GM12878 (cell line): ENCODE data around the gene SOX6. TPM values are rescaled to one million over a fixed set of nuclear protein-coding genes. Genes with fewer than 3 reads are reported as not detected.

ENCODE experiments used
- CHD2 ChIP-seq: IDR thresholded peaks from 2 replicates; pipeline ENCODE4 v1.6.1; 2011; ENCODE audit warnings: low read depth, low read length, improper control_type of control experiment, borderline replicate concordance
- CREM ChIP-seq: IDR thresholded peaks from 2 replicates; pipeline ENCODE4 v1.6.1; 2014; ENCODE audit warnings: antibody characterized with exemption, low read depth
- E2F4 ChIP-seq: IDR thresholded peaks from 2 replicates; pipeline ENCODE4 v1.6.1; 2012; ENCODE audit warnings: low read depth, low read length, improper control_type of control experiment
- GATAD2B ChIP-seq: fragments of 450-650 bp; conservative IDR thresholded peaks from 2 replicates; pipeline ENCODE4 v1.6.1; 2017; ENCODE audit warnings: low read depth, mild to moderate bottlenecking, moderate library complexity
- IRF5 ChIP-seq: fragments of 450-650 bp; IDR thresholded peaks from 2 replicates; pipeline ENCODE4 v1.6.1; 2017; ENCODE audit warnings: borderline replicate concordance
- NKRF ChIP-seq: fragments of 450-650 bp; conservative IDR thresholded peaks from 2 replicates; pipeline ENCODE4 v1.6.1; 2017; ENCODE audit warnings: mild to moderate bottlenecking, moderate library complexity
- PAX8 ChIP-seq: fragments of 450-650 bp; IDR thresholded peaks from 2 replicates; pipeline ENCODE4 v1.6.1; 2017; ENCODE audit warnings: mild to moderate bottlenecking, moderate library complexity
- PKNOX1 ChIP-seq: fragments of 450-650 bp; IDR thresholded peaks from 2 replicates; pipeline ENCODE4 v1.6.1; 2016; ENCODE audit warnings: mild to moderate bottlenecking
- RB1 ChIP-seq: fragments of 450-650 bp; formaldehyde crosslinking; IDR thresholded peaks from 2 replicates; pipeline ENCODE4 v1.6.1; 2017; ENCODE audit warnings: mild to moderate bottlenecking, borderline replicate concordance
- SIN3A ChIP-seq: IDR thresholded peaks from 2 replicates; pipeline ENCODE4 v1.6.1; 2012; ENCODE audit warnings: low read depth, low read length, improper control_type of control experiment
- SMAD5 ChIP-seq: IDR thresholded peaks from 2 replicates; pipeline ENCODE4 v1.6.1; 2016; ENCODE audit warnings: antibody characterized with exemption, low read depth
- ZSCAN29 ChIP-seq: fragments of 450-650 bp; IDR thresholded peaks from 2 replicates; pipeline ENCODE4 v1.6.1; 2017; ENCODE audit warnings: mild to moderate bottlenecking, moderate library complexity
- polyA plus RNA-seq, 11 experiments: library from polyadenylated mRNA; depleted of rRNA in 4 of 11; unstranded in 6 of 11; stranded (reverse) in 5 of 11; fragments of >200 nt; fragmentation: Nextera tagmentation in 4 of 11; fragmentation: Illumina TruSeq in 1 of 11; extraction: Ambion mirVana in 4 of 11; extraction: Trizol in 1 of 11; gene quantifications; 1 replicate in 1 of 11; 2 replicates in 10 of 11; pipeline versions ENCODE4 v1.2.1 to v1.2.3, GENCODE V29; 2011 to 2016; ENCODE audit warnings: inconsistent platforms in 2 of 11, missing spikeins in 2 of 11, low read depth in 1 of 11
- total RNA-seq, 4 experiments: library from RNA; depleted of rRNA in 3 of 4; stranded (reverse); fragments of >200 nt in 3 of 4; fragmentation: Illumina TruSeq in 1 of 4; extraction: Trizol in 1 of 4; gene quantifications; 2 replicates each; pipeline versions ENCODE4 v1.2.1 to v1.2.3, GENCODE V29; 2013 to 2021

The SOX6 gene
- total and polyA plus RNA-seq, 10 of the 15 experiments (the other 5 are each of a cell fraction or from before 2014, with no cell fraction given) = 0.03 to 0.71 (median 0.29) TPM; not detected in 4

GRCh38 chr11:15972838-15973237, 383.5 kb downstream of the SOX6 start (continued):
- TF ChIP-seq E2F4 = no peak
- TF ChIP-seq PKNOX1 = no peak
- TF ChIP-seq GATAD2B = no peak
- TF ChIP-seq PAX8 = no peak
- TF ChIP-seq CREM = no peak
- TF ChIP-seq IRF5 = no peak
- TF ChIP-seq RB1 = no peak
- TF ChIP-seq SIN3A = no peak
- TF ChIP-seq CHD2 = no peak
- TF ChIP-seq NKRF = no peak
- no peak for TF ChIP-seq SMAD5
- TF ChIP-seq ZSCAN29 = no peak
